Right lobe of liver (tissue), 6 donors: ENCODE results near the gene KRT85. TPM values are rescaled to one million over a fixed set of nuclear protein-coding genes. Genes with fewer than 3 reads are reported as not detected.

ENCODE experiments used
- ATAC-seq, 4 donors: fragments of 200-7000 bp; cut with Tn5 transposase; one replicate each; pipeline ENCODE4 v1.9.1; 2020; ENCODE audit warnings: mild to moderate bottlenecking in 4 of 4, moderate library complexity in 4 of 4
- DNase-seq, 3 donors: peaks; one replicate each; pipeline ENCODE4 v3.0.0-alpha.2; 2020
- H3K27ac ChIP-seq, 3 donors: fragments of 200-600 bp; one replicate each; pipeline ENCODE4 v1.8.0; 2022
- H3K27me3 ChIP-seq, 2 donors: fragments of 200-600 bp; one replicate each; pipeline ENCODE4 v1.8.0; 2022
- H3K36me3 ChIP-seq, 4 donors: fragments of 200-600 bp; sonication (generic) in 1 of 4; one replicate each; pipeline versions ENCODE4 v1.5.1 to v1.8.0; 2017 to 2022; ENCODE audit warnings: control low read depth in 1 of 4
- H3K4me1 ChIP-seq, 4 donors: fragments of 200-600 bp; sonication (generic) in 1 of 4; one replicate each; pipeline versions ENCODE4 v1.5.1 to v1.8.0; 2017 to 2022; ENCODE audit warnings: control low read depth in 1 of 4
- H3K4me3 ChIP-seq, 3 donors: fragments of 200-600 bp; one replicate each; pipeline ENCODE4 v1.8.0; 2022
- H3K9me3 ChIP-seq, 4 donors: fragments of 200-600 bp; sonication (generic) in 1 of 4; one replicate each; pipeline versions ENCODE4 v1.5.1 to v1.8.0; 2017 to 2022; ENCODE audit warnings: control low read depth in 1 of 4
- POLR2A ChIP-seq: fragments of 450-650 bp; IDR thresholded peaks from one replicate; pipeline ENCODE4 v1.6.1; 2017; ENCODE audit warnings: antibody characterized with exemption, mild to moderate bottlenecking
- WGBS: methylation state at CpG from one replicate; pipeline ENCODE4 v1.1.6; 2018; ENCODE audit warnings: low coverage, low lambda C conversion rate; ENCODE audit not compliant: insufficient coverage; ENCODE audit errors: missing lambda C conversion rate; 5-methylcytosine and 5-hydroxymethylcytosine counted together
- intact Hi-C, 2 donors: fragments of 100-400 bp; cut with DNase I; formaldehyde crosslinking; loops; one replicate each; pipeline versions ENCODE4 v1.11.2 to v1.14.1; 2022
- long read RNA-seq: library from polyadenylated mRNA; unstranded; transcript quantifications from one replicate; pipeline ENCODE4 v2.0.0, GENCODE V29; 2019
- total RNA-seq, 6 experiments: library from RNA; depleted of rRNA in 2 of 6; stranded (reverse); fragments of >200 nt in 2 of 6; fragmentation: NEBNext Ultra II Directional in 3 of 6; extraction: Animal tissue kit (Norgen Biotek cat#: 25700) in 3 of 6; gene quantifications; one replicate each; pipeline versions ENCODE4 v1.1.0 to v1.2.4, GENCODE V29; 2016 to 2023
- TF ChIP-seq, protein P1 (sequence below), 4 donors: fragments of 200-600 bp in 3 of 4; fragments of 450-650 bp in 1 of 4; IDR thresholded peaks; one replicate each; pipeline versions ENCODE4 v1.5.1 to v1.8.0; 2016 to 2022; ENCODE audit warnings: antibody characterized with exemption in 4 of 4, mild to moderate bottlenecking in 2 of 4
- donor health status: DM: no; HTN: yes; CAD: no.
- donor health status: DM: no; HTN: no; CAD: no.
- donor health status: DM: no; HTN: no; CAD: no.
- donor health status: DM: no; HTN: yes; CAD: no.
- donor health status: DM: no; HTN: yes; CAD: no.

KRT85 gene
- total RNA-seq: not detected
- long read RNA-seq: 0 reads

DNA sequence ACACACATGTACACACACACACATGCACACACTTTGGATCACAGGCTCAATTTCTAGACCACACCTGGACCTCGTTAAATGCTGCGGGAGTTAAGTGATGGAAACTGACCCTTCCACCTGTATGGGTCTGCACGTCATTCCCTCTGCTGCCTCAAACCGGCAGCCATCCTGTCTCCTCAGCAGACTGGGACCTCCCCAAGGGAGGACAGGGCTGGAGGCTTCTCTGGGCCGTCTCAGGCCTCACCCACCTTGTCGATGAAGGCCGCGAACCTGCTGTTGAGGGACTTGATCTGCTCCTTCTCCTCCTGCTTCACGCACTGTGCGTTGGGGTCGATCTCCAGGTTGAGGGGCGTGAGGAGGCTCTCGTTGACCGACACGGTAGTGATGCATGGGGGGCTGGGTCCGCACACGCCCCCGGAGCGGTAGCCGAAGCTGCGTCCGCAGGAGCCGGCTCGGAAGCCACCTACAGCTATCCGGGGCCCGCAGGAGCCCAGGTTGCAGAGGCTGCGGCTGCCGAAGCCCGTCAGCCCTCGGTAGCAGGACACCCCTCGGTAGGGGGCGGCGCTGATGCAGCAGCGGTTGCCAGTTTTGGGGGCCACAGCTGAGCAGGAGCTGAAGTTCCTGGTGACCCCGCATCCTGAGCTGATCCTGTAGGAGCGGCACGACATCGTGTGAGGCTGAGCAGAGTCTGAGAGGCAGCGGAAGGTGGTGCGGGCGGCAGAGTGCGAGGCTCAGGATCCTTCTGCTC lies at the start of gene KRT85:
Gene KRT85, minus strand, starts transcription at position 744 of the 748 bp plus-strand sequence. Its CDS starts 76 bp downstream, at position 668.
- DNase-seq (no peak), ATAC-seq (no peak)
- no peak within 1 kb of the TSS for H3K27ac ChIP-seq
- peaks cover 0 to 8% (median 0%) of the 10 kb centered on the region in 4 donors for H3K4me1 ChIP-seq
- H3K9me3 ChIP-seq: no peaks in the 10 kb centered on the region
- no peak for TF ChIP-seq POLR2A
- TF ChIP-seq, protein P1, sequence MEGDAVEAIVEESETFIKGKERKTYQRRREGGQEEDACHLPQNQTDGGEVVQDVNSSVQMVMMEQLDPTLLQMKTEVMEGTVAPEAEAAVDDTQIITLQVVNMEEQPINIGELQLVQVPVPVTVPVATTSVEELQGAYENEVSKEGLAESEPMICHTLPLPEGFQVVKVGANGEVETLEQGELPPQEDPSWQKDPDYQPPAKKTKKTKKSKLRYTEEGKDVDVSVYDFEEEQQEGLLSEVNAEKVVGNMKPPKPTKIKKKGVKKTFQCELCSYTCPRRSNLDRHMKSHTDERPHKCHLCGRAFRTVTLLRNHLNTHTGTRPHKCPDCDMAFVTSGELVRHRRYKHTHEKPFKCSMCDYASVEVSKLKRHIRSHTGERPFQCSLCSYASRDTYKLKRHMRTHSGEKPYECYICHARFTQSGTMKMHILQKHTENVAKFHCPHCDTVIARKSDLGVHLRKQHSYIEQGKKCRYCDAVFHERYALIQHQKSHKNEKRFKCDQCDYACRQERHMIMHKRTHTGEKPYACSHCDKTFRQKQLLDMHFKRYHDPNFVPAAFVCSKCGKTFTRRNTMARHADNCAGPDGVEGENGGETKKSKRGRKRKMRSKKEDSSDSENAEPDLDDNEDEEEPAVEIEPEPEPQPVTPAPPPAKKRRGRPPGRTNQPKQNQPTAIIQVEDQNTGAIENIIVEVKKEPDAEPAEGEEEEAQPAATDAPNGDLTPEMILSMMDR (IDR thresholded peaks at IDR 0.05): no peak
- 37% methylated on average over 2 of the region's 42 CpGs for WGBS
- intact Hi-C loops: loop anchor here in 1 of 2 donors (10.0 kb wide), 1 partner anchor 508 kb away; no protein-coding TSS in a partner anchor
- H3K4me3 ChIP-seq: no peak within 1 kb of the TSS
- H3K27me3 ChIP-seq: no peaks in the 10 kb centered on the region
- H3K36me3 ChIP-seq: no peaks in the 10 kb centered on the region

DNA sequence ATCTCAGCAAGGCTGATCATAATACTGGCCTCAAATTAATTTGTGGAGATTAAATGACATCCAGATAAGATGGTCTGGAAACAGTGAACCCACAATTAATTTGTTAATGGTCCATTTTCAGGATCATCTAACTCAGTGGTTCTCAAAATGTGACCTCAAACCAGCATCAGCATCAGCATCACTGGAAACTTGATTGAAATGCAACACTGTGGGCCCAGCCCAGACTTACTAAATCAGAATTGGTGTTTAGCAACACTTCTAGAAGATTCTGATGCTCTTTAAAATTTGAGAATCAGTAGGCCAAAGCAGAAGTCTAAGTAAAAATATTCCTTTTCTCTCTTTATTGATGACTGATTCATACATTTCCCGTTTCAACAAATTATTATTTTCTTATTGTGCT lies 49.5 kb upstream of the KRT85 start:
- Histone ChIP-seq H3K27me3 (no peaks in the 10 kb centered on the region), H3K27ac (no peak overlapping the region), H3K36me3 (no peaks in the 10 kb centered on the region), H3K9me3 (no peaks in the 10 kb centered on the region), H3K4me1 (no peaks in the 10 kb centered on the region), H3K4me3 (no peak overlapping the region)
- no peak for ATAC-seq
- TF ChIP-seq, protein P1 (IDR thresholded peaks at IDR 0.05): no peak
- no peak for TF ChIP-seq POLR2A
- no peak for DNase-seq
- WGBS: 83% methylated on average over 1 of the region's 1 CpG
- intact Hi-C loops: no loop called here

DNA sequence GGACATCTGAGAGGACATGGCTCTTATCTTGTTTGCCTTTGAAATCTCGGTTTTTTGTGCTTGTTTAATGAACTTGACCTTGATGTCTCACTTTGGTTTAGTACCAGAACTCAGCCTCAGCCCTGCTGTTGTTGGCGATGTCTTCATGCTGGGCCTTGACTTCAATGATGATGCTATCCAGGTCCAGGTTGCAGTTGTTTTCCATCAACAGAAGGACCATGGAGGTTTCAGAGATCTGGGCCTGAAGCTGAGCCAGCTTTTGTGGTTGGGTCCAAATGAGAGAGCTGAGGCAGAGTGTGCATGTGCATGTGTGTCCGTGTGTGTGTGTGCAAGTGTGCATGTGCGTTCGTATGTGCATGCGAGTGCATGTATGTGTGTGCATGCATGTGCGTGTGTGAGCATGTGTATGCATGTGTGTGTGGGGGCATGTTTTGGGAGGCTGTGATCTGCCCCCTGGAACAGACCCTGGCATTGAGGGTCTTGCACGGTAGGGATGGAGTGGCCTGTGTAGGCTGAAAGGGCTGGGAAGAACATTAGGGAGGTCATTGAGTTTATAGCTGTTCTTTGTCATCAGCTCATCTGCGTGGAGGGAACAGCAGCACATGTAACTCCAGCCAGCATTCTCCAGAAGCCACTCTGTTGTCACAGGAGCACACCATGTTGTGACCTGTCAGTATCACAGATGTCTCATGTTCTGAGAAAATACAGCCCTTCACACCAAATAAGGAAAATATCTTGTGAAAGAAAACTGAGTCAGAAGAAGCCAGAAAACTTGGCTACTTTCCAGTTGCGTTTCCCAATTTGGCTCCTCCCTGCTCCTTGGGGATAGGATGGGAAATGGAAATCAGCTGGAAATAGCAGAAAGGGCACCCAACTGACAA lies 48.8 kb upstream of the KRT85 start:
- no peaks in the 10 kb centered on the region for H3K27me3 ChIP-seq

DNA sequence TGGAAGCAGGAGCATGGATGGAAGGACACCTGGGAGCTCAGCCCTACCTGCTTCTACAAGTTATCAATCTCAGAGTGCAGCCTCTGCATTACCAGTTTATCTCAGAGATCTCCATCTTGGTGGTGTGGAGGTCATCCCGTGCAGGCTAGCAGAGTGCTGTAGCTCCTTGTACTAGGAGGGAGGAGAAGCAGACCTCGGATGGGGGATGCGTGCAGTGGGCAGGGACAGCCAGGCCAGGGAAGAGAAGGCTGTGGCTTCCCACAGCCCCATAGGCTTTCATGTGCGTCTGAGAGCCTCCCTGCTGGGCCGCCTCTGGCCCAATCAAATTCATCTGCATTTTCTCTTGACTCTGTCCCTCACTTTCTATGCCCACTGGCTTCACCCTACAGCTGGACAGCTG lies 47.7 kb upstream of the KRT85 start:
- TF ChIP-seq, protein P1 (IDR thresholded peaks at IDR 0.05): no peak

More for the DNA sequence above, 48.8 kb upstream of the KRT85 start:
- WGBS: 63% methylated on average over 9 of the region's 10 CpGs
- no peak for DNase-seq
- H3K9me3 ChIP-seq: no peaks in the 10 kb centered on the region
- no peak overlapping the region for H3K27ac ChIP-seq
- TF ChIP-seq, protein P1 (IDR thresholded peaks at IDR 0.05): no peak
- no peak for TF ChIP-seq POLR2A
- peak in 3 of 4 donors; percentile 14 to 41 (median 18) for ATAC-seq
- intact Hi-C loops: no loop called here
- H3K36me3 ChIP-seq: no peaks in the 10 kb centered on the region
- H3K4me1 ChIP-seq: no peaks in the 10 kb centered on the region
- no peak overlapping the region for H3K4me3 ChIP-seq

More for the DNA sequence above, 47.7 kb upstream of the KRT85 start:
- H3K27ac ChIP-seq: no peak overlapping the region
- WGBS: 67% methylated on average over 1 of the region's 5 CpGs
- H3K4me3 ChIP-seq: no peak overlapping the region
- no peaks in the 10 kb centered on the region for H3K27me3 ChIP-seq
- H3K36me3 ChIP-seq: no peaks in the 10 kb centered on the region
- no peaks in the 10 kb centered on the region for H3K4me1 ChIP-seq
- no peak for ATAC-seq
- intact Hi-C loops: no loop called here
- DNase-seq: no peak
- H3K9me3 ChIP-seq: no peaks in the 10 kb centered on the region
